ENCODE measurements around the gene CKAP5. TPM values are rescaled to one million over a fixed set of nuclear protein-coding genes. Genes with fewer than 3 reads are reported as not detected.

The CKAP5 gene
- total RNA-seq, 4 donors from 2014 or later, result 23.8 to 75.1 (median 26.7) TPM

GRCh38 chr11:46736615-46737014, 109.5 kb downstream of the CKAP5 start:
- Histone ChIP-seq H3K27me3 (no peaks in the 10 kb centered on the region), H3K27ac (no peak overlapping the region), H3K4me3 (no peak overlapping the region), H3K36me3 (no peaks in the 10 kb centered on the region), H3K9me3 (no peaks in the 10 kb centered on the region), H3K4me1 (no peaks in the 10 kb centered on the region)
- TF ChIP-seq, protein P1, sequence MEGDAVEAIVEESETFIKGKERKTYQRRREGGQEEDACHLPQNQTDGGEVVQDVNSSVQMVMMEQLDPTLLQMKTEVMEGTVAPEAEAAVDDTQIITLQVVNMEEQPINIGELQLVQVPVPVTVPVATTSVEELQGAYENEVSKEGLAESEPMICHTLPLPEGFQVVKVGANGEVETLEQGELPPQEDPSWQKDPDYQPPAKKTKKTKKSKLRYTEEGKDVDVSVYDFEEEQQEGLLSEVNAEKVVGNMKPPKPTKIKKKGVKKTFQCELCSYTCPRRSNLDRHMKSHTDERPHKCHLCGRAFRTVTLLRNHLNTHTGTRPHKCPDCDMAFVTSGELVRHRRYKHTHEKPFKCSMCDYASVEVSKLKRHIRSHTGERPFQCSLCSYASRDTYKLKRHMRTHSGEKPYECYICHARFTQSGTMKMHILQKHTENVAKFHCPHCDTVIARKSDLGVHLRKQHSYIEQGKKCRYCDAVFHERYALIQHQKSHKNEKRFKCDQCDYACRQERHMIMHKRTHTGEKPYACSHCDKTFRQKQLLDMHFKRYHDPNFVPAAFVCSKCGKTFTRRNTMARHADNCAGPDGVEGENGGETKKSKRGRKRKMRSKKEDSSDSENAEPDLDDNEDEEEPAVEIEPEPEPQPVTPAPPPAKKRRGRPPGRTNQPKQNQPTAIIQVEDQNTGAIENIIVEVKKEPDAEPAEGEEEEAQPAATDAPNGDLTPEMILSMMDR (IDR thresholded peaks at IDR 0.05), result no peak
- no peak for TF ChIP-seq POLR2A (IDR thresholded peaks at IDR 0.05)
- no peak for DNase-seq

DNA sequence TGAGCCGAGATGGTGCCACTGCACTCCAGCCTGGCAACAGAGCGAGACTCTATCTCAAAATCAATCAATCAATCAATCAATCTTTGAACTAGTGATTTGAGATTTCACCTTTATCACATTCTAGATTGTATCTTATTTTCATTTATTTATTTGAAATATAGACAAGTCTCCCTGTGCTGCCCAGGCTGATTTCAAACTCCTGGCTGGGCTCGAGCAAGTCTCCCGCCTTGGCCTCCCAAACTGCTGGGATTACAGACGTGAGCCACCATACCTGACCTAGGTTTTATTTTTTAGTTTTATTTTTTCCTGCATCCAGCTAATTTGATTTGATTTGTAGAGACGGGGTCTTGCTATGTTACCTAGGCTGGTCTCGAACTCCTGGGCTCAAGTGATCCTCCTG, 109.9 kb downstream of the CKAP5 start:
- no peak for DNase-seq
- Histone ChIP-seq H3K36me3 (no peaks in the 10 kb centered on the region), H3K9me3 (no peaks in the 10 kb centered on the region), H3K4me1 (no peaks in the 10 kb centered on the region), H3K4me3 (no peak overlapping the region), H3K27me3 (no peaks in the 10 kb centered on the region), H3K27ac (no peak overlapping the region)
- TF ChIP-seq, protein P1 (IDR thresholded peaks at IDR 0.05), result no peak
- TF ChIP-seq POLR2A (IDR thresholded peaks at IDR 0.05), result no peak

DNA sequence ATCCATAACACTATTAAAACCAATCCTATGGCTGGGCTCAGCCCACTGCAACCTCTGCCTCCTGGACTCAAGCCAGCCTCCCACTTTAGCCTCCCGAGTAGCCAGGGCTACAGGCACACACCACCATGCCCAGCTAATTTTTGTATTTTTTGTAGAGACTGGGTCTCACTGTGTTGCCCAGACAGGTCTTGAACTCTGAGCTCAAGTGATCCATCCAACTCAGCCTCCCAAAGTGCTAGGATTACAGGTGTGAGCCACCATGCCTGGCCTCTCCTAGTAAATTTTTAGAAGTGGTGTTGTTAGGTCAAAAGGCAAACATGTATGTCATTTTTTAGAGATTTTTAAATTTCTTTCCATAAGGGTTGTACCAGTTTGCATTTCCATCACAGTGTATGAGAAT, 112.8 kb downstream of the CKAP5 start:
- Histone ChIP-seq H3K27me3 (no peaks in the 10 kb centered on the region), H3K27ac (no peak overlapping the region), H3K9me3 (no peaks in the 10 kb centered on the region), H3K4me3 (no peak overlapping the region), H3K36me3 (no peaks in the 10 kb centered on the region), H3K4me1 (no peaks in the 10 kb centered on the region)
- no peak for TF ChIP-seq POLR2A (IDR thresholded peaks at IDR 0.05)
- TF ChIP-seq, protein P1 (IDR thresholded peaks at IDR 0.05), result no peak
- no peak for DNase-seq

DNA sequence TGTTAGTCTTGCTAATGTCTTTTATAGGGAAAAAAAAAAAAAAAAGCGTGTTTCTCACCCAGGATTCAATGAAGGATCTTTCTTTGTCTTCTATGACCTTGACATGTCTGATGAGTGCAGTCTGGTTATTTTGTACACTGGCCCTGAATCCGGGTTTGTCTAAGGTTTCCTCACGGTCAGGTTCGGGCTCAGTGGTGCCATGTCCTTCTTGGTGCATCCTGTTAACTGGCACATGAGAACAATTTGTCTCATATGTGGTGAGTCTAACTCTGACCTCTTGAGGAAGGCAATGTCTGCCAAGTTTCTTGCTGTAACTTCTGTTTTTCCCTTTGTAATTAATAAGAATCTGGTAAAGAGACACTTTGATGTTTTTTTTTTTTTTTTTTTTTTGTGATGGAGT, 114.5 kb downstream of the CKAP5 start:
- H3K9me3 ChIP-seq, result no peaks in the 10 kb centered on the region
- H3K27me3 ChIP-seq, result no peaks in the 10 kb centered on the region
- H3K4me3 ChIP-seq, result no peak overlapping the region
- DNase-seq, result no peak
- no peak overlapping the region for H3K27ac ChIP-seq
- no peaks in the 10 kb centered on the region for H3K4me1 ChIP-seq
- TF ChIP-seq, protein P1 (IDR thresholded peaks at IDR 0.05), result no peak
- TF ChIP-seq POLR2A (IDR thresholded peaks at IDR 0.05), result no peak
- no peaks in the 10 kb centered on the region for H3K36me3 ChIP-seq

DNA sequence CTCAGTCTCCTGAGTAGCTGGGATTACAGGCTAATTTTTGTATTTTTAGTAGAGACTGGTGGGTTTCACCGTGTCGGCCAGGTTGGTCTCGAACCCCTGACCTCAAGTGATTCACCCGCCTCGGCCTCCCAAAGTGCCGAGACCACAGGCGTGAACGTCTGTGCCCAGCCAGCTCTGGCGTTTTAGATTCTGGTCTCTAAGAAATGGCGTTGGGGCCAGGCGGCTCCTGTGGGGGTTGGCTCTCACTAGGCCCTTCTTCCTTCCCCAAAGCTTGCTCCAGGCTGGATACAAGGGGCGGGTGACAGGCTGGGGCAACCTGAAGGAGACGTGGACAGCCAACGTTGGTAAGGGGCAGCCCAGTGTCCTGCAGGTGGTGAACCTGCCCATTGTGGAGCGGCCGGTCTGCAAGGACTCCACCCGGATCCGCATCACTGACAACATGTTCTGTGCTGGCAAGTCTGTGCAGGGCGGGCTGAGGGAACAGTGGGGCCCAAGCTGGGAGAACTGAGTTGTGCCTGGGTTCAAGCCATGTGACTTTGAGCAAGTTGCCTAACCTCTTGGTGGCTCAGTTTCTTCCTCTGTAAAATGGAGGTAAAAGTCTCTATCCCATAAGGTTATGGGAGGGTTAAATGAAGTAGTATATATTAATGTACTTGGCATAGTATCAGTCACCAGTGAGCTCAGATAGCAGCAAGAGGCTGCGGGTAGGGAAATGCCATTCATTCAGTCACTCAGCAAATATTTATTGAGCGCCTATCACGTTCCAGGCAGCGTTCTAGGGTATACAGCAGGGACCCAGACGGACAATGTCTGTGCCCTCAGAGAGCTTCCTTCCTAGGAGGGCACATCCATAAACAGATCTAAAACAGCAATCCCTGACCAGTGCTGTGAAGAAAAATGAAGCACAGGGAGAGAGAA, 116.7 kb downstream of the CKAP5 start:
- Histone ChIP-seq H3K27me3 (no peaks in the 10 kb centered on the region), H3K36me3 (no peaks in the 10 kb centered on the region), H3K4me1 (no peaks in the 10 kb centered on the region), H3K9me3 (no peaks in the 10 kb centered on the region), H3K4me3 (no peak overlapping the region), H3K27ac (no peak overlapping the region)
- no peak for DNase-seq
- TF ChIP-seq, protein P1 (IDR thresholded peaks at IDR 0.05), result no peak
- TF ChIP-seq POLR2A (IDR thresholded peaks at IDR 0.05), result no peak
